Measurements from ENCODE around the gene SHC2.
"Not testable (repeated sequence)": the region's sequence is repeated elsewhere in the genome, so short reads cannot be mapped to it uniquely, and the experiment has no call there.

The SHC2 gene

DNA sequence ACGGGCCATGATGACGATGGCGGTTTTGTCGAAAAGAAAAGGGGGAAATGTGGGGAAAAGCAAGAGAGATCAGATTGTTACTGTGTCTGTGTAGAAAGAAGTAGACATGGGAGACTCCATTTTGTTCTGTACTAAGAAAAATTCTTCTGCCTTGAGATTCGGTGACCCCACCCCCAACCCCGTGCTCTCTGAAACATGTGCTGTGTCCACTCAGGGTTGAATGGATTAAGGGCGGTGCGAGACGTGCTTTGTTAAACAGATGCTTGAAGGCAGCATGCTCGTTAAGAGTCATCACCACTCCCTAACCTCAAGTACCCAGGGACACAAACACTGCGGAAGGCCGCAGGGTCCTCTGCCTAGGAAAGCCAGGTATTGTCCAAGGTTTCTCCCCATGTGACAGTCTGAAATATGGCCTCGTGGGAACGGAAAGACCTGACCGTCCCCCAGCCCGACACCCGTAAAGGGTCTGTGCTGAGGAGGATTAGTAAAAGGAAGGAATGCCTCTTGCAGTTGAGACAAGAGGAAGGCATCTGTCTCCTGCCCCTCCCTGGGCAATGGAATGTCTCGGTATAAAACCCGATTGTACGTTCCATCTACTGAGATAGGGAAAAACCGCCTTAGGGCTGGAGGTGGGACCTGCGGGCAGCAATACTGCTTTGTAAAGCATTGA, 74.1 kb downstream of the SHC2 start:
- not testable (repeated sequence) for DNase-seq

DNA sequence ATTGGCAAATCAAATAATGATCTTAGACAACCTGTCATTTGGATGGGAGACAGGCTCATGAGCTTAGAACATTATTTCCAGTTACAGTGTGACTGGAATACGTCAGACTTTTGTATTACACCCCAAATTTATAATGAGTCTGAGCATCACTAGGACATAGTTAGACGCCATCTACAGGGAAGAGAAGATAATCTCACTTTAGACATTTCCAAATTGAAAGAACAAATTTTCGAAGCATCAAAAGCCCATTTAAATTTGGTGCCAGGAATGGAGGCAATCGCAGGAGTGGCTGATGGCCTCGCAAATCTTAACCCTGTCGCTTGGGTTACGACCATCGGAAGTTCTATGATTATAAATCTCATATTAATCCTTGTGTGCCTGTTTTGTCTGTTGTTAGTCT, 74.6 kb downstream of the SHC2 start:
- not testable (repeated sequence) for DNase-seq

DNA sequence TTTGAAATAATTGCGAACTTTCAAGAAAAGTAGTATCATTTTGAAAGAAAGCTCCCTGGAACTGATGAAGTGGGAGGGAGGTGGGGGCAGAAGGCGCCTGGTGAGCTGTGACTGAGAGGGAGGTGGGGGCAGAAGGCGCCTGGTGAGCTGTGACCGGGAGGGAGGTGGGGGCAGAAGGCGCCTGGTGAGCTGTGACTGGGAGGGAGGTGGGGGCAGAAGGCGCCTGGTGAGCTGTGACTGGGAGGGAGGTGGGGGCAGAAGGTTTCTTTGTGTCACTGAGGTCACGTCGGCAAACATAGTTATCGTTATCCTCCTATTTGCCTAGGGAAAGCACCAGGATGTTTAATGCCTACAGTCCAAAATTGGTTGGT, 76.0 kb downstream of the SHC2 start:
- no peak for DNase-seq

DNA sequence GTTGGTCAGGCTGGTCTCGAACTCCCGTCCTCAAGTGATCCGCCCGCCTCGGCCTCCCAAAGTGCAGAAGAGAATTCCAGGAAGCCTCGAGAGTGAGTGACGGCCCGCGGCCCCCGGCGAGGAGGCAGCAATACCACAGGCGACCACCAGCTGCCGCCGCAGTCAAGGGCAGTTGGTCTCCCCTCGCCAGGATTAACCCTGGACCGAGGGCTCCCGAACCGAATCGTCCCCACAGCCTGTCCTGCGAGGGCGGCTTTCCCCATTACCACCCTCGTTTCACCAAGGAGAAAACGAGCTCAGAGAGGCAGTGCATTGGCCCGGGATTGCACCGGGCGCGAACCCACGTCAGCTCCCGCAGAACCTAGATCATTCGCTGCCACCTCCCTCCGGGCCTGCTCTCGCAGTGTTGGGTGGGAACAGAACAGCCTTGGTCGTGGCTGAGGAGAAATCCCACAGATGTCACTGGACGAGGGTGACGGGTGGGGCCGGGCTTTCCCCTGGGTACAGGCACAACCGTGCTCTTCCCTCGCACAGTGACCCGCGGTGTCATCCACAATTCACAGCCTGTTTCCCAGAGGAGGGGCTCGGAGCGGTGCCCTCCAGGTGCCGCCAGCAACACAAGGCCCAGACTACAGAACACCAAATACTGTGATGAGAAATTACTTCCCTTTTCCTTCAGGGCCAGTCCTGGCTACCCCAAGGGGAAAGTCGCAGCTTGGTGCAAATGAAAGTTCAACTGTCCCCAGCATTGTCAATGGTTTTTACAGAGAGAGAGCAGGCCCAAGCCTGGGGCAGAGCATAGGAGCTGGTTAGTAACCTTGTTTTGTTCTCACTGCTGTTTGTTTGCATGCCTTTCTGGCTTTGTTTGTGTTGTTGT, 76.7 kb downstream of the SHC2 start:
- DNase-seq: no peak

DNA sequence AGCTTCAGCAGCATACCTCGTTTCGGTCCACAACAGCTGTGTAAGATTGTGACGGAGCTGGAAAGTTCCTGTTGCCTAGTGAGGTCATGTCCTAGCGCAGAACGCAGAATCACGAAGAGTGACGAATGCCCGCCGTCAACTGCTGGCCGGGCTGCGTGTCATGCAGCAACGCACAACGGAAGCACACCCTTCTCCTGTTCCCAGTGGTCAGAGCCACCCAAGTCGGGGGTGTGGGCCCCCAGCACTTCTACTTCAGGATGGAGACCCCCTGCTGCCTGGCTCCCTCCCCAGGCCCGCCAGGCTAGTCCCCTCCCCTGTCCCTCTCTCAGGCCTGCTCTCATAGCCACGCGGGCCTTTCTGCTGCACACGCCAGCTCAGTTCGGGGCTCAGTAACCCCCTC, 77.8 kb downstream of the SHC2 start:
- DNase-seq: no peak

DNA sequence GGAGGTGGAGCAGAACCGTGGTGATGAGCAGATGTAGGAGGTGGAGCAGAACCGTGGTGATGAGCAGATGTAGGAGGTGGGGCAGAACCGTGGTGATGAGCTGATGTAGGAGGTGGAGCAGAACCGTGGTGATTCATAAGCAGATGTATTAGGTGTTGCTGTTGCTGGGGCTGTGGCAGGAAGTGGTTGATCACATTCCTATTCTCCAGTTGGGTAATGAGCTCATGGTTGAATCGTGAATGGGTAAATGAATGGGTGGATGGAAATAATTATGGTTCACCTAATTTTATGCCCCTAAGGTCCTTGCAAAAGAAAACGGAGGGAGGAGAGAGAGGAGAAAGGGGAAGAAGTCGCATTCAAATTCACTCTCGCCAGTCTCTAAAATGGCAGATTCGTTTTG, 78.3 kb downstream of the SHC2 start:
- DNase-seq: peak; percentile 37

DNA sequence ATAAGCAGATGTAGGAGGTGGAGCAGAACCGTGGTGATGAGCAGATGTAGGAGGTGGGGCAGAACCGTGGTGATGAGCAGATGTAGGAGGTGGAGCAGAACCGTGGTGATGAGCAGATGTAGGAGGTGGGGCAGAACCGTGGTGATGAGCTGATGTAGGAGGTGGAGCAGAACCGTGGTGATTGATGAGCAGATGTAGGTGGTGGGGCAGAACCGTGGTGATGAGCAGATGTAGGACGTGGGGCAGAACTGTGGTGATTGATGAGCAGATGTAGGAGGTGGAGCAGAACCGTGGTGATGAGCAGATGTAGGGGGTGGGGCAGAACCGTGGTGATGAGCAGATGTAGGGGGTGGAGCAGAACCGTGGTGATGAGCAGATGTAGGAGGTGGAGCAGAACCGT, 78.9 kb downstream of the SHC2 start:
- not testable (repeated sequence) for DNase-seq

DNA sequence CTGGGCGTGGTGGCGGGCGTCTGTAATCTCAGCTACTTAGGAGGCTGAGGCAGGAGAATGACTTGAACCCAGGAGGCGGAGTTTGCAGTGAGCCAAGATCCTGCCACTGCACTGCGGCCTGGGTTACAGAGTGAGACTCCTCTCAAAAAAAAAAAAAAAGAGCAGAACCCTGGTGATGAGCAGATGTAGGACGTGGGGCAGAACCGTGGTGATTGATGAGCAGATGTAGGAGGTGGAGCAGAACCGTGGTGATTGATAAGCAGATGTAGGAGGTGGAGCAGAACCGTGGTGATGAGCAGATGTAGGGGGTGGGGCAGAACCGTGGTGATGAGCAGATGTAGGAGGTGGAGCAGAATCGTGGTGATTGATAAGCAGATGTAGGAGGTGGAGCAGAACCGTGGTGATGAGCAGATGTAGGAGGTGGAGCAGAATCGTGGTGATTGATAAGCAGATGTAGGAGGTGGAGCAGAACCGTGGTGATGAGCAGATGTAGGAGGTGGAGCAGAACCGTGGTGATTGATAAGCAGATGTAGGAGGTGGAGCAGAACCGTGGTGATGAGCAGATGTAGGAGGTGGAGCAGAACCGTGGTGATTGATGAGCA, 80.1 kb downstream of the SHC2 start:
- DNase-seq: not testable (repeated sequence)

DNA sequence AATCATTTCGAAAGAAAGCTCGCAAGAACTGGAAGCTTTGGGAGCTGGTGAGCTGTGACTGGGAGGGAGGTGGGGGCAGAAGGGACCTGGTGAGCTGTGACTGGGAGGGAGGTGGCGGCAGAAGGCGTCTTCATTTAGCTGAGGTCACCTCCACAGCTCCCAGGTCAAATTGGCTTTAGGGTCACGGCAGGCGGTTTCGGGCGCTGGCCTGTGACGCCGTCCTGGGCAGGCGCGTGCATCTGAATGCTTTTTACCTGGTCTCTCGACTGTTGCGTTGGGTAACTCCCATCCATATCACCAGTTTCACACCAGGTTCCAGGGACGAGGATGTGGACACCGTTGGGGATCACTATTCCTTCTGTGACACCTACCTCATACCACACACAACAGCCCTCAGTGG, 81.0 kb downstream of the SHC2 start:
- DNase-seq: no peak

DNA sequence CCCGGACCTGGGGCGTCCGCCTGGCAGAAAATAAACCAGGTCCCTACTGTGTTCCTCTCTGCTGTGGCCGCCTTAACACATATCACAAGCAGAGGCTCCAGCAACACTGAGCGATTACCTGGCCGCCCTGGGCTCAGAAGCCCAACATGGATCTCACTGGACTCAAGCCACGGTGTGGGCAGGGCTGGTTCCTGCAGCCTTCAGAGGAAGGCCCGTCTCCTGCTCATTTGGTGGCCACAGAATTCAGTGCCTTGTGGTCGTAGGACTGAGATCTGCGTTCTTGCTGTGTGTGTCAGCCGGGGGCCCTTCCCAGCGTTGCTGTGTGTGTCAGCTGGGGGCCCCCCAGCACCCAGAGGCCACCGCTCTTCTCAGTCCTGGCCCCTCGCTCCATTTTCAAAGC, 82.1 kb downstream of the SHC2 start:
- DNase-seq: no peak

DNA sequence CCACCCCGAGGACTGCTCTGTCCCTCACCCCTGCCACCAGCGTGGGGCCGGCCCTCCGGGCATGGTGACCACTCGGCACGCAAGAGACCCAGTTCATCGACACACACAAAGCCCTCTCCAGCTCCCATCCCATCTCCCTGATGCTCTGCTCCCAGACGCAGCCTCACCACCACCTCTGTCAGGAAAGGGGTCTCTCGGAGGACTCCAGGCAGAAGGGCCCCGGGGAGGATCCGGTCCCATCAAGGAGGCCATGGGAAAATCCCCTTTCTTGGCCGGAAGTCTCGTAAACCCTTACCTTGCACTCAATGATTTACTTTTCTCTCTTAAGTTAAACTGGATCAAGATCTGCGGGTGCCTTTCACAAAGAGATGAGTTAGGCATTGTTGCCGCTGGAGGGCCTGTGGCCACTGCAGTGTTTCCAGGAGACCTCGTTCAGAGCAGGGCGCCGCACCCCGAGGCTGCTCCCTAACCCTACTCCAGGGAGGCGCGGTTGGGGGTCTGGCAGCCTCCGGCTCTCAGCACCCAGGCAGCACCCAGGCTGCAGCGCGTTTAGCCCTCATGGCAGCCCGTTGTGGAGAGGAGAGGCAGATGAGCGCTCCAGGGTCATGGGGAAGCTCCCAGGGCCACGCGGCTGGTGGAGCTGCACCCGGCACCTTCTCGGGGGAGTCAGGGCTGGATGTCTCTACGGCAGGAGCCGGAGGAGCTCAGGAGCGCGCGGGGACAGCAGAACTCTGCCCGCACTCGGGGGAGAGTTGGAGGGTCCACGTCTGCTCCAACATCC, 82.8 kb downstream of the SHC2 start:
- DNase-seq: no peak

DNA sequence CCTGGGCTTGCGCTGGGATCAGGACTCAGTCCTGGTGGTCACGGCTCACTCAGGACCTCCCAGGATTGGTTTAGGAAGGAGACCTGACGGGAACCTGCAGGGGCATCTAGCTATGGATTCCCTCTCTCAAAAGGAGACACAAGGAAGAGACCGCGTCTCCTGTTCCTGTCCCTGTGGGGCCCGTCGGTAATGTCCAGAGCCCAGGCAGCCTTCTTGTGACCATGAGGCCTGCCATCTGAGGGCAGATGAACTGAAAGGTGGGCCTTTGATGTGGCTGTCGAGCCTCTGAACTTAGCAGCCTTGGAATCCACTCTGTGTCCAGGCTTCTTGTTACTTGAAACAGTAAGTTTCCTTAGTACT, 84.7 kb downstream of the SHC2 start:
- no peak for DNase-seq

DNA sequence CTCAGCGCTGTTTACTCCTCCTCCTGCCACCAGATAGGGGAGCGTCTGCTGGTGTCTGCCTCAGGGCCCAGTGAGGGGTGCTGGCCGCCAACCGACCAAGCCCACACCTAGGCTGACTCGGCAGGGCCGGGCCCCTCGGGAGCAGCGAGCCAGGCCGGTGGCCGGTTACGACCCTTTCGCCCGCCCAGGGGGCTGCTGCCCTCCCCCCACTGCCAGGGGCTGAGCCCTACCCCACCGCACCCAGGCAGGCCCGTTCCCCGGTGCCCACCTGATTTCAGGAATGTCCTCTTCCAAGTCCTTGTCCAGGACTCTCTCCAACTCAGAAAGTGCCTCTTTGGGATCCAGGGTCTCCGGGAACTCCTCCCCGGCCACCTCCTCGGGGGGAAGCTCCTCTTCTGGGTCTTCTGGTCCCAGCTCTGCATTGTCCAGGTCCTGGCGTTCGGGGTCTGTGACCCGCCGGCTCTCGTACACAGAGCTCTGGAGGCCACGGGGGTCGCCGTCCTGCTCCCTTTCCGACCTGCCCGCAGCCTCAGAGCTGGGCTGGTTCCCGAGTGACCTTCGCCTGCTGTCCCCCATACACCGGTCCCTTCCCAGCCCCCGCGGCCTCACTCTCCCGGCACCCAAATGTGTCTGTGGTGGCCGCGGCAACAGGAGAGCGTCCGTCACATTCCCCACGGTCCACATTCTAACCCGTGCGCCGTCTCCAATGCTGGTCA, 85.3 kb downstream of the SHC2 start:
- no peak for DNase-seq

DNA sequence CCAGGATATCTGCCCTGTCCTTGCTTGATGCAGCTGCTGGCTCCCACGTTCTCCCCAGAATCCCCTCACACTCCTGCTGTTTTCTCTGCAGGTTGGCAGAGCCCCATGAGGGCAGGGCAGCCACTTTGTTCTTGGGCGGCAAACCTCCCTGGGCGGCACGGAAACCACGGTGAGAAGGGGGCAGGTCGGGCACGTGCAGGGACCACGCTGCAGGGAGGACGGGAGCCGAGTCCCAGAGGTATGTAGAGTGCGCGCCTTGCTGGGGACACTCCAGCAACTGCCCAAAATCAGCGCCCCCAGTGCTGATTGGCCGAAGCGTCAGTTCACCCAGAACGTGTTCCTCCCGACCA, 86.0 kb downstream of the SHC2 start:
- no peak for DNase-seq

DNA sequence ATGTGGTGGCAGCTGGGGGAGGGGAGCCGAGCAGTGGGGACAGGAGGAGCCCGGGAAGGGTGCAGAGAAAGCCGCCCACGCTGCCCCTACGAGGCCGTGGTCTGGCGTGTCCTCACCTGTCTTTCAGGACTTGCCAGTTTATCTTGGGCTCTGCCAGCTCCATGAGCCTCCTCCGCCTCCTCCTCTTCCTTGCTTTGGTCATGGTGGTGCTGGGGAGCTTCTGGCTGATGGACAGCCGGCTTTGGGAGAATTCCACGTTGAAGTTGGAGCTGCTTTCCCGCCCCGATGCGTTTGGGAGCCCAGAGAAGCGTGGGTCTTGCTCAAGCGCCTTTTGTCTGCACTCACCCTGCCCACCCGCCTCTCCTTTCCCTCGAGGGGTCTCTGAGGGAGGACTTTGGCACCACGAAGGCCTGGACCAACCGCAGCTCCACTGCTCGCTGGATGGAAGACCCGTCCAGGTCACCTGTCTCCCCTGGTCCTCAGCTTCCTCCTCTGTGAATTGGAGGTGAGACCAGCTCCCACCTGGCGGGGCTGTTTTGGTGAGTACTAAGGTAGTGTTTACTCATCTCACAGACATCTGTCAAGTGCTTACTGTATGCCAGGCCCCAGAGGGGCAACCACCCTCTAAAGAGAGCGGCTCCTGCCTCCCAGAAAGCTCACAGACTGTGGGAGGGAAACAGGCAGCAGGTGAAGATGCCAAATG, 86.5 kb downstream of the SHC2 start:
- DNase-seq: no peak

DNA sequence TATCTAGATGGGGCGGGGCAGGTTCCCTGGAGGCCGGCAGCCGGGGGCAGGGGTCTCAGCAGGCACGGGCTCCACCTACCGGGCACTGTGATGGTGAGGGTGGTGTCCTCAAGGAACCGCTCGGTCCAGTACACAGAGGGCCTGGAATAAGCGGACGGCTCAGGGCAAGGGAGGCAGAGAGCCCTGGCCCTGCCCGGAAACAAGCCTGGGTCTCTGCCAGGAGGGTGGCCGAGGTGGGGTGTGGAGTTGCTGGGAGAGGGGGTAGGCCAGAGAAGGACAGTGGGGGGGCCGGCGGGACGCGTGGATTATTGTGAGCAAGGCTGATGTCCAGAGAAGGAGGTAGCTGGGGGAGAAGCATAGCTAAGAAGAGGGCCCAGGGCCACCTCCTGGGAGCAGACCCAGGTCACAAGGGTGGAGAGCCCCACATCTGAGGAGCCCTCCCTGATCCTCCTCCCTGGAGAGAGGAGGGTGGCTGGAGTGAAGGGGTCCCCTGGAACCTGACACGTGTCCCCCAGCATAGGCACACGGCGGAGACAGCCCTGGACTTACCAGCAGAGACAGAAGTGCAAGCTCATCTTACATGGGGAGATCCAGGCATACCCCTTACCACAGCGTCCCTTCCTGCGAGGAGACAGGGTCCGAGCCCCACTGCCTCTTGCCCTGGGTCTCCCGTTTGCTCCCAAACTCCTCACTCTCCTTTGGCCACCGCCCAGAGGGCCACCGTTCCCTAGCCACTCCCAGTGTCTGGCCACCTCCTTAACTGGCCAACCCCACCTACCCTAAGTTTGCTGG, 87.2 kb downstream of the SHC2 start:
- DNase-seq: no peak

DNA sequence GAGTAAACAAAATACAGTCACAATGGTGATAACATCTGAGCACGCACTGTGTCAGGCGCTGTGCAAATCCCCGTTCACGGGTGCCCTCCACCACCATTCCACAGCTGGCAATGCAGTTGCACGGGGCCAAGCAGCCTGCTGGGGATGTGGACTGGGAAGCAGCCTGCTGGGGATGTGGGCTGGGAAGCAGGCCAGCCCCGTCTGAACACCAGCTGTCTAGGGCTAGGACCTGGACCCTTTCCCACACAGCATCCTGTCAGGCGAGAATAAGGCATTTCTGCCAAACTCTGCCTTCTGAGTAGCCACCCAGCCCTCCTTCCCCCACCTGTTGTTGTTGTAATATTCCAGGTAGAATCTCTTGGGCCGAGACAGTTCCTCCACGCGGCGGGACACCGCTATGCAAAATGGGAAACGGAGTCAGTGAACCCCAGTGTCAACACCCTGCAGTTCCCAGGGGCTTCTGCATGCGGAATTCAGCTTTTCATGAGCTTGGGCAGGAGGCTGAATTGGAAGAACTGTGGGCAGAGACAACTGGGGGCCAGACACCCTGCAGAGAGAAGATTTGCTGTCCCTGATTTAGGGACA, 88.4 kb downstream of the SHC2 start:
- no peak for DNase-seq

DNA sequence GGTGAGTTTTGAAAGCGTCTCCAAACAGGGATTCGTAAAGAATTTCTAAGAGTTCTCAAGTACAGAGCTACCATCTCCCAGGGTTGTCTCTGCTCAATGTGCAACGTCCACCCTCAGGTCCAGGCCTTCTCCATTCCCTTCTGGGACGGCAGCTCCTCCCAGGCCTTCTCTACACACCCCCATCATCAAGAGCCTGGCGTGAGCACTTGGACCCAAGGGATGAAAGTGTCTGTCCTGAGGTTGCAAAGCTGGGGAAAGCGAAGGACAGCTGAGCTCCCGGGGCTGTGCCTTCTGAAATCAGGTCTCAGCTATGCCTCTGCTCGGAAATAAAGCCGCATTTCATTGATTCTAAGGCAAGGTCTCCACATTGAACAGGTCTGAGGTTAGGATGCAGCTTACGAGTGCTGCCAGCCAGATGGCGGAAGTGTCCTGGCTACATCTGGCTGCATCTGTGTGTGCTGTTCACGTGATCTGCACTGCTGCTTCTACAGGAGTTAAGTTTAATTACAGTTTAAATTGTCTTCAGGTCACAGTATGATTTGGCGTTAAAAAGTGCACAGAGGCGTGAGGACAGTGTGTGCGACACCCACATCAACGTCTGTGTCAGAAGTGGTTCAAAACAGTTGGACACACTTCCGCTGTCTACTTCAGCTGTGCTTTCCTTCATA, 89.2 kb downstream of the SHC2 start:
- no peak for DNase-seq

DNA sequence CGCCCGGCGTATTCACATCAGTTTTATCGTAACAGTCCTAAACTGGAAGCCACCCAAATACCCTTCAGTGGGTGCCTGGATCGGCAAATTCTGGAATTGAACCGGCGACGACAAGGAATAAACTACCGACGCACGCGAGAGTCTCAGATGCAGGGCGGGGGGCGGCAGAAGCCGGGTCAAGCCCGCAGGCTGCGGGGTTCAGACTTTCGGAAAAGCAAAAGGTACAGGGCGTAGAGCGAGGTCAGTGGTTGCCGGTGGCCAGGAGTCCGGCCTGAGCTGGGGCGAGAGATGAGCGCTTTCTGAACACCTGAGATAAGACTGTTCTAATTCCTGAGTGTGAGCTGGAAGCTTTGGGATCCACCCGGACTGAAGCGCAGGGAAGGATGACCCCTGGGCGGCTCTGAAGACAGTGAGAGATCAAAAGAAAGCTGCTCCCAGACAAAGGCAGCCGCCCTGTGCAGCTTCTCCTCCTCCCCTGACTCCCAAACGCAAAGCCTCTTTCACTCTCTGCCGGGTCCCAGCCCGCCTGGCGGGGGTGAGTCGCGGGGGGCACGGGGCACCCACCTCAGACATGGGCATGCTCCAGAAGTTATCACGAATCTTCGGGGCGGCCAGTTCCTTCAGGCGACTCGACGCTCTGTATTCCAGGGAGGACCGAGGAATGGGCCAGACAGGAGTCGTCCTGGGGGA, 90.0 kb downstream of the SHC2 start:
- DNase-seq: no peak

DNA sequence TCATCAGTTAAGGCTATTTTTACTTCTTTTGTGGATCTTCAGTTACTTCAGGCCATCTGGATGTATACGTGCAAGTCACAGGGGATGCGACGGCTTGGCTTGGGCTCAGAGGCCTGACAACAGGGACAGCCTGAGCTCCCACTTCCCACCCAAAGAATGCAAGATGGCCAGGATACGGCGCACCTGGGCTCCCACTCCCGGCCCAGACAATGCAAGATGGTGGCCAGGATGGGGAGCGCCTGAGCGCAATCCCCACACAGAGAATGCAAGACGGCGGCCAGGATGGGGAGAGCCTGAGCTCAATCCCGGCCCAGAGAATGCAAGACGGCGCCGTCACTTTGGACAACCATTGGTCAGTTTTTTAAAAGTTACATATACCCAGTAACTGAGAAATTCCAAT, 91.0 kb downstream of the SHC2 start:
- DNase-seq: no peak

Measured in CD4-positive, alpha-beta T cell treated with Interferon gamma for 1 hour (primary cell).